GM12878 (cell line): Measurements from ENCODE around the gene C1QTNF5. TPM values are rescaled to one million over a fixed set of nuclear protein-coding genes. Genes with fewer than 3 reads are reported as not detected.

Experiments used
- ATAC-seq: fragments of 200-7000 bp; cut with Tn5 transposase; 3 replicates; pipeline ENCODE4 v1.9.1; 2020; ENCODE audit warnings: mild to moderate bottlenecking, moderate library complexity
- BruUV-seq: library from RNA; stranded (reverse); fragments of 400-500 nt; replicated peaks from 2 replicates; lab custom pipeline; 2021; lab: Mats Ljungman, UMichigan
- CTCF ChIA-PET: fragments of 300-600 bp; sonication (Branson Sonifier 250); formaldehyde crosslinking; extraction: SDS; loops from one replicate; lab custom pipeline; 2021; ENCODE audit warnings: inconsistent platforms; lab: Yijun Ruan, JAX
- POLR2A ChIA-PET: fragments of 350-600 bp; formaldehyde crosslinking; extraction: SDS; loops from one replicate; lab custom pipeline; 2021; ENCODE audit warnings: inconsistent platforms; lab: Charles Lee
- RAD21 ChIA-PET: fragments of 300-600 bp; sonication (Branson Sonifier 250); formaldehyde crosslinking; loops from one replicate; lab custom pipeline; 2023; ENCODE audit warnings: antibody characterized with exemption; ENCODE audit not compliant: unreplicated experiment; lab: Charles Lee
- SMC1A ChIA-PET: fragments of 300-600 bp; sonication (Branson Sonifier 250); formaldehyde crosslinking; loops from one replicate; lab custom pipeline; 2023; ENCODE audit not compliant: unreplicated experiment, uncharacterized antibody; lab: Charles Lee
- DNase-seq: peaks from one replicate; pipeline ENCODE4 v3.0.0-alpha.2; 2011; ENCODE audit warnings: low read depth, low spot score
- FAIRE-seq: peaks from 3 replicates; lab custom pipeline; 2011; peaks lifted over from hg19 to GRCh38; lab: Jason Lieb, UNC
- H2AFZ ChIP-seq: 2 replicates; pipeline ENCODE4 v1.6.0; 2011; ENCODE audit warnings: low read depth, low read length, control low read depth; ENCODE audit not compliant: control insufficient read depth
- H3K27ac ChIP-seq: 2 replicates; pipeline ENCODE4 v1.5.1; 2011; ENCODE audit warnings: control low read depth; ENCODE audit not compliant: control insufficient read depth, insufficient read depth
- H3K27me3 ChIP-seq, 2 experiments: replicated peaks in 1 of 2; 2 replicates each; pipeline versions ENCODE4 v1.6.0 to v1.6.1; 2011; ENCODE audit warnings: low read length in 1 of 2; ENCODE audit not compliant: control insufficient read depth in 2 of 2, insufficient read depth in 2 of 2
- H3K36me3 ChIP-seq, 2 experiments: 2 replicates each; pipeline ENCODE4 v1.5.1; 2011; ENCODE audit warnings: low read length in 1 of 2; ENCODE audit not compliant: control insufficient read depth in 2 of 2, insufficient read depth in 2 of 2
- H3K4me1 ChIP-seq: 2 replicates; pipeline ENCODE4 v1.6.1; 2011; ENCODE audit warnings: mild to moderate bottlenecking, low read length, moderate library complexity, mixed read lengths; ENCODE audit not compliant: control insufficient read depth, insufficient read depth
- H3K4me2 ChIP-seq: 2 replicates; pipeline ENCODE4 v1.6.0; 2011; ENCODE audit warnings: control low read depth; ENCODE audit not compliant: control insufficient read depth, insufficient read depth
- H3K4me3 ChIP-seq: fragments of 200-600 bp; sonication (generic); 2 replicates; pipeline ENCODE4 v1.5.1; 2016
- H3K79me2 ChIP-seq: 2 replicates; pipeline ENCODE4 v1.6.0; 2011; ENCODE audit warnings: low read length; ENCODE audit not compliant: control insufficient read depth, insufficient read depth
- H3K9ac ChIP-seq: 2 replicates; pipeline ENCODE4 v1.8.0; 2011; ENCODE audit warnings: low read length, control low read depth, mixed read lengths; ENCODE audit not compliant: control insufficient read depth, insufficient read depth
- H3K9me3 ChIP-seq: replicated peaks from 3 replicates; pipeline ENCODE4 v1.5.1; 2011; ENCODE audit warnings: mild to moderate bottlenecking, low read length; ENCODE audit not compliant: control insufficient read depth, insufficient read depth
- H4K20me1 ChIP-seq: 2 replicates; pipeline ENCODE4 v1.6.0; 2011; ENCODE audit not compliant: control insufficient read depth, insufficient read depth
- BRCA1 ChIP-seq: IDR thresholded peaks from 2 replicates; pipeline ENCODE4 v1.6.1; 2011; ENCODE audit warnings: low read depth, low read length, improper control_type of control experiment
- MEF2A ChIP-seq: IDR thresholded peaks from 2 replicates; pipeline ENCODE4 v1.6.1; 2011; ENCODE audit warnings: low read depth, mild to moderate bottlenecking, low read length, moderate library complexity; ENCODE audit not compliant: insufficient read depth
- NRF1 ChIP-seq: conservative IDR thresholded peaks from 2 replicates; pipeline ENCODE4 v1.6.1; 2011; ENCODE audit warnings: mild to moderate bottlenecking, low read depth, low read length, improper control_type of control experiment
- PAX5 ChIP-seq: IDR thresholded peaks from 2 replicates; pipeline ENCODE4 v1.6.1; 2011; ENCODE audit warnings: low read depth, low read length, borderline replicate concordance
- RB1 ChIP-seq: fragments of 450-650 bp; formaldehyde crosslinking; IDR thresholded peaks from 2 replicates; pipeline ENCODE4 v1.6.1; 2017; ENCODE audit warnings: mild to moderate bottlenecking, borderline replicate concordance
- RELA ChIP-seq: fragments of 450-650 bp; IDR thresholded peaks from 2 replicates; pipeline ENCODE4 v1.8.0; 2014; ENCODE audit warnings: borderline replicate concordance; ENCODE audit not compliant: partially characterized antibody
- TCF7 ChIP-seq: IDR thresholded peaks from 2 replicates; pipeline ENCODE4 v1.6.1; 2014; ENCODE audit warnings: antibody characterized with exemption, borderline replicate concordance
- ZNF622 ChIP-seq: fragments of 450-650 bp; IDR thresholded peaks from 2 replicates; pipeline ENCODE4 v1.6.1; 2017; ENCODE audit warnings: mild to moderate bottlenecking, inconsistent platforms
- WGBS: methylation state at CpG from one replicate; pipeline ENCODE4 v1.1.6; 2016; ENCODE audit warnings: low lambda C conversion rate; ENCODE audit not compliant: insufficient replicate concordance, insufficient coverage; ENCODE audit errors: missing lambda C conversion rate; 5-methylcytosine and 5-hydroxymethylcytosine counted together
- in situ Hi-C: fragments of 300-500 bp; cut with MboI; formaldehyde crosslinking; loops from 9 replicates; pipeline ENCODE4 v1.14.3; 2018; ENCODE audit warnings: mixed read lengths
- intact Hi-C: fragments of 100-400 bp; cut with micrococcal nuclease; formaldehyde crosslinking; loops from one replicate; pipeline ENCODE4 v1.14.2; 2022; ENCODE audit not compliant: unreplicated experiment
- polyA plus RNA-seq, 11 experiments: library from polyadenylated mRNA; depleted of rRNA in 4 of 11; unstranded in 6 of 11; stranded (reverse) in 5 of 11; fragments of >200 nt; fragmentation: Nextera tagmentation in 4 of 11; fragmentation: Illumina TruSeq in 1 of 11; extraction: Ambion mirVana in 4 of 11; extraction: Trizol in 1 of 11; gene quantifications; 1 replicate in 1 of 11; 2 replicates in 10 of 11; pipeline versions ENCODE4 v1.2.1 to v1.2.3, GENCODE V29; 2011 to 2016; ENCODE audit warnings: inconsistent platforms in 2 of 11, missing spikeins in 2 of 11, low read depth in 1 of 11
- total RNA-seq, 4 experiments: library from RNA; depleted of rRNA in 3 of 4; stranded (reverse); fragments of >200 nt in 3 of 4; fragmentation: Illumina TruSeq in 1 of 4; extraction: Trizol in 1 of 4; gene quantifications; 2 replicates each; pipeline versions ENCODE4 v1.2.1 to v1.2.3, GENCODE V29; 2013 to 2021
- TF ChIP-seq, protein P1 (sequence below): IDR thresholded peaks from 2 replicates; pipeline ENCODE4 v1.6.1; 2012; ENCODE audit warnings: improper control_type of control experiment, low read depth, low read length; ENCODE audit not compliant: insufficient replicate concordance
- TF ChIP-seq, protein P2 (sequence below): fragments of 450-650 bp; IDR thresholded peaks from 2 replicates; pipeline ENCODE4 v1.6.1; 2016; ENCODE audit warnings: mild to moderate bottlenecking, moderate library complexity, borderline replicate concordance
- TF ChIP-seq, protein P3 (sequence below): IDR thresholded peaks from 2 replicates; pipeline ENCODE4 v1.6.1; 2012; ENCODE audit warnings: low read depth, low read length, improper control_type of control experiment
- TF ChIP-seq, protein P4 (sequence below): fragments of 450-650 bp; IDR thresholded peaks from 2 replicates; pipeline ENCODE4 v1.6.1; 2017; ENCODE audit warnings: mild to moderate bottlenecking, low read depth, inconsistent platforms; ENCODE audit not compliant: poor library complexity, severe bottlenecking

C1QTNF5 gene
- total and polyA plus RNA-seq, 10 of the 15 experiments (the other 5 are each of a cell fraction or from before 2014, with no cell fraction given) = not detected

DNA sequence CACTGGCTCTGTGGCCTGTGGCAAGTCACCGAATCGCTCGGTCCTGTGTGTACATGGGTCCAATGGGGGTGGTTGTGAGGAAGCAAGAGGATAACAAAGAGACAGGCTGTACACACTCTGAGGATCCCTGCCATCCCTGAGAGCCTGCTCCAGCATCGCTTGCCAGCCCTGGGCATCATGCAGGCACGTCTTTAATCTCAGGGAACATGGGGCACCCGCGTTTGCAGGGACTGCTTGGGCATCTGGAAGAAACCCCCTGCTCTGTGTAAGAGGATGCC, 1.3 kb upstream of the C1QTNF5 start:
- FAIRE-seq (no peak), DNase-seq (no peak), ATAC-seq (no peak)
- Histone ChIP-seq H3K36me3 (no peaks in the 10 kb centered on the region), H3K9me3 (no peaks in the 10 kb centered on the region), H3K4me1 (no peaks in the 10 kb centered on the region), H3K27ac (no peak overlapping the region), H3K9ac (no peak overlapping the region), H4K20me1 (no peaks in the 10 kb centered on the region), H3K79me2 (no peaks in the 10 kb centered on the region), H3K4me3 (no peak overlapping the region), H3K27me3 (peaks cover 9 to 11% of the 10 kb centered on the region in 2 experiments), H3K4me2 (no peak overlapping the region), H2AFZ (no peak overlapping the region)
- RAD21 ChIA-PET = no interaction called here
- CTCF ChIA-PET = interaction anchor here (1.6 to 2.4 kb wide), 2 partner anchors 14 kb away, joined by 3 to 8 read pairs; no protein-coding TSS in a partner anchor
- BruUV-seq = no TSS peak
- in situ Hi-C loops = no loop called here
- WGBS = 55% methylated on average over 7 of the region's 7 CpGs
- POLR2A ChIA-PET = no interaction called here
- SMC1A ChIA-PET = interaction anchor here (0.6 kb wide), 1 partner anchor 21 kb away, joined by 3 read pairs; no protein-coding TSS in a partner anchor
- intact Hi-C loops = no loop called here
- TF ChIP-seq BRCA1 = no peak
- no peak for TF ChIP-seq RB1
- TF ChIP-seq NRF1 = no peak
- TF ChIP-seq, protein P1, sequence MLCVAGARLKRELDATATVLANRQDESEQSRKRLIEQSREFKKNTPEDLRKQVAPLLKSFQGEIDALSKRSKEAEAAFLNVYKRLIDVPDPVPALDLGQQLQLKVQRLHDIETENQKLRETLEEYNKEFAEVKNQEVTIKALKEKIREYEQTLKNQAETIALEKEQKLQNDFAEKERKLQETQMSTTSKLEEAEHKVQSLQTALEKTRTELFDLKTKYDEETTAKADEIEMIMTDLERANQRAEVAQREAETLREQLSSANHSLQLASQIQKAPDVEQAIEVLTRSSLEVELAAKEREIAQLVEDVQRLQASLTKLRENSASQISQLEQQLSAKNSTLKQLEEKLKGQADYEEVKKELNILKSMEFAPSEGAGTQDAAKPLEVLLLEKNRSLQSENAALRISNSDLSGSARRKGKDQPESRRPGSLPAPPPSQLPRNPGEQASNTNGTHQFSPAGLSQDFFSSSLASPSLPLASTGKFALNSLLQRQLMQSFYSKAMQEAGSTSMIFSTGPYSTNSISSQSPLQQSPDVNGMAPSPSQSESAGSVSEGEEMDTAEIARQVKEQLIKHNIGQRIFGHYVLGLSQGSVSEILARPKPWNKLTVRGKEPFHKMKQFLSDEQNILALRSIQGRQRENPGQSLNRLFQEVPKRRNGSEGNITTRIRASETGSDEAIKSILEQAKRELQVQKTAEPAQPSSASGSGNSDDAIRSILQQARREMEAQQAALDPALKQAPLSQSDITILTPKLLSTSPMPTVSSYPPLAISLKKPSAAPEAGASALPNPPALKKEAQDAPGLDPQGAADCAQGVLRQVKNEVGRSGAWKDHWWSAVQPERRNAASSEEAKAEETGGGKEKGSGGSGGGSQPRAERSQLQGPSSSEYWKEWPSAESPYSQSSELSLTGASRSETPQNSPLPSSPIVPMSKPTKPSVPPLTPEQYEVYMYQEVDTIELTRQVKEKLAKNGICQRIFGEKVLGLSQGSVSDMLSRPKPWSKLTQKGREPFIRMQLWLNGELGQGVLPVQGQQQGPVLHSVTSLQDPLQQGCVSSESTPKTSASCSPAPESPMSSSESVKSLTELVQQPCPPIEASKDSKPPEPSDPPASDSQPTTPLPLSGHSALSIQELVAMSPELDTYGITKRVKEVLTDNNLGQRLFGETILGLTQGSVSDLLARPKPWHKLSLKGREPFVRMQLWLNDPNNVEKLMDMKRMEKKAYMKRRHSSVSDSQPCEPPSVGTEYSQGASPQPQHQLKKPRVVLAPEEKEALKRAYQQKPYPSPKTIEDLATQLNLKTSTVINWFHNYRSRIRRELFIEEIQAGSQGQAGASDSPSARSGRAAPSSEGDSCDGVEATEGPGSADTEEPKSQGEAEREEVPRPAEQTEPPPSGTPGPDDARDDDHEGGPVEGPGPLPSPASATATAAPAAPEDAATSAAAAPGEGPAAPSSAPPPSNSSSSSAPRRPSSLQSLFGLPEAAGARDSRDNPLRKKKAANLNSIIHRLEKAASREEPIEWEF = no peak
- TF ChIP-seq TCF7 = no peak
- TF ChIP-seq, protein P2, sequence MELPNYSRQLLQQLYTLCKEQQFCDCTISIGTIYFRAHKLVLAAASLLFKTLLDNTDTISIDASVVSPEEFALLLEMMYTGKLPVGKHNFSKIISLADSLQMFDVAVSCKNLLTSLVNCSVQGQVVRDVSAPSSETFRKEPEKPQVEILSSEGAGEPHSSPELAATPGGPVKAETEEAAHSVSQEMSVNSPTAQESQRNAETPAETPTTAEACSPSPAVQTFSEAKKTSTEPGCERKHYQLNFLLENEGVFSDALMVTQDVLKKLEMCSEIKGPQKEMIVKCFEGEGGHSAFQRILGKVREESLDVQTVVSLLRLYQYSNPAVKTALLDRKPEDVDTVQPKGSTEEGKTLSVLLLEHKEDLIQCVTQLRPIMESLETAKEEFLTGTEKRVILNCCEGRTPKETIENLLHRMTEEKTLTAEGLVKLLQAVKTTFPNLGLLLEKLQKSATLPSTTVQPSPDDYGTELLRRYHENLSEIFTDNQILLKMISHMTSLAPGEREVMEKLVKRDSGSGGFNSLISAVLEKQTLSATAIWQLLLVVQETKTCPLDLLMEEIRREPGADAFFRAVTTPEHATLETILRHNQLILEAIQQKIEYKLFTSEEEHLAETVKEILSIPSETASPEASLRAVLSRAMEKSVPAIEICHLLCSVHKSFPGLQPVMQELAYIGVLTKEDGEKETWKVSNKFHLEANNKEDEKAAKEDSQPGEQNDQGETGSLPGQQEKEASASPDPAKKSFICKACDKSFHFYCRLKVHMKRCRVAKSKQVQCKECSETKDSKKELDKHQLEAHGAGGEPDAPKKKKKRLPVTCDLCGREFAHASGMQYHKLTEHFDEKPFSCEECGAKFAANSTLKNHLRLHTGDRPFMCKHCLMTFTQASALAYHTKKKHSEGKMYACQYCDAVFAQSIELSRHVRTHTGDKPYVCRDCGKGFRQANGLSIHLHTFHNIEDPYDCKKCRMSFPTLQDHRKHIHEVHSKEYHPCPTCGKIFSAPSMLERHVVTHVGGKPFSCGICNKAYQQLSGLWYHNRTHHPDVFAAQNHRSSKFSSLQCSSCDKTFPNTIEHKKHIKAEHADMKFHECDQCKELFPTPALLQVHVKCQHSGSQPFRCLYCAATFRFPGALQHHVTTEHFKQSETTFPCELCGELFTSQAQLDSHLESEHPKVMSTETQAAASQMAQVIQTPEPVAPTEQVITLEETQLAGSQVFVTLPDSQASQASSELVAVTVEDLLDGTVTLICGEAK = no peak
- TF ChIP-seq ZNF622 = no peak
- TF ChIP-seq RELA = no peak
- TF ChIP-seq, protein P3, sequence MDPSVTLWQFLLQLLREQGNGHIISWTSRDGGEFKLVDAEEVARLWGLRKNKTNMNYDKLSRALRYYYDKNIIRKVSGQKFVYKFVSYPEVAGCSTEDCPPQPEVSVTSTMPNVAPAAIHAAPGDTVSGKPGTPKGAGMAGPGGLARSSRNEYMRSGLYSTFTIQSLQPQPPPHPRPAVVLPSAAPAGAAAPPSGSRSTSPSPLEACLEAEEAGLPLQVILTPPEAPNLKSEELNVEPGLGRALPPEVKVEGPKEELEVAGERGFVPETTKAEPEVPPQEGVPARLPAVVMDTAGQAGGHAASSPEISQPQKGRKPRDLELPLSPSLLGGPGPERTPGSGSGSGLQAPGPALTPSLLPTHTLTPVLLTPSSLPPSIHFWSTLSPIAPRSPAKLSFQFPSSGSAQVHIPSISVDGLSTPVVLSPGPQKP = no peak
- no peak for TF ChIP-seq MEF2A
- TF ChIP-seq, protein P4, sequence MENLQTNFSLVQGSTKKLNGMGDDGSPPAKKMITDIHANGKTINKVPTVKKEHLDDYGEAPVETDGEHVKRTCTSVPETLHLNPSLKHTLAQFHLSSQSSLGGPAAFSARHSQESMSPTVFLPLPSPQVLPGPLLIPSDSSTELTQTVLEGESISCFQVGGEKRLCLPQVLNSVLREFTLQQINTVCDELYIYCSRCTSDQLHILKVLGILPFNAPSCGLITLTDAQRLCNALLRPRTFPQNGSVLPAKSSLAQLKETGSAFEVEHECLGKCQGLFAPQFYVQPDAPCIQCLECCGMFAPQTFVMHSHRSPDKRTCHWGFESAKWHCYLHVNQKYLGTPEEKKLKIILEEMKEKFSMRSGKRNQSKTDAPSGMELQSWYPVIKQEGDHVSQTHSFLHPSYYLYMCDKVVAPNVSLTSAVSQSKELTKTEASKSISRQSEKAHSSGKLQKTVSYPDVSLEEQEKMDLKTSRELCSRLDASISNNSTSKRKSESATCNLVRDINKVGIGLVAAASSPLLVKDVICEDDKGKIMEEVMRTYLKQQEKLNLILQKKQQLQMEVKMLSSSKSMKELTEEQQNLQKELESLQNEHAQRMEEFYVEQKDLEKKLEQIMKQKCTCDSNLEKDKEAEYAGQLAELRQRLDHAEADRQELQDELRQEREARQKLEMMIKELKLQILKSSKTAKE = no peak
- no peak for TF ChIP-seq PAX5
